GM18907 (cell line): ENCODE measurements around the gene CBLN3.
"Not testable (repeated sequence)": the region's sequence is repeated elsewhere in the genome, so short reads cannot be mapped to it uniquely, and the experiment has no call there.

Source experiments
- ATAC-seq: cut with Tn5 transposase; IDR thresholded peaks from one replicate; pipeline ENCODE4 v1.9.1; 2021; ENCODE audit warnings: mild to moderate bottlenecking, moderate library complexity; ENCODE audit not compliant: unreplicated experiment

CBLN3 gene

DNA sequence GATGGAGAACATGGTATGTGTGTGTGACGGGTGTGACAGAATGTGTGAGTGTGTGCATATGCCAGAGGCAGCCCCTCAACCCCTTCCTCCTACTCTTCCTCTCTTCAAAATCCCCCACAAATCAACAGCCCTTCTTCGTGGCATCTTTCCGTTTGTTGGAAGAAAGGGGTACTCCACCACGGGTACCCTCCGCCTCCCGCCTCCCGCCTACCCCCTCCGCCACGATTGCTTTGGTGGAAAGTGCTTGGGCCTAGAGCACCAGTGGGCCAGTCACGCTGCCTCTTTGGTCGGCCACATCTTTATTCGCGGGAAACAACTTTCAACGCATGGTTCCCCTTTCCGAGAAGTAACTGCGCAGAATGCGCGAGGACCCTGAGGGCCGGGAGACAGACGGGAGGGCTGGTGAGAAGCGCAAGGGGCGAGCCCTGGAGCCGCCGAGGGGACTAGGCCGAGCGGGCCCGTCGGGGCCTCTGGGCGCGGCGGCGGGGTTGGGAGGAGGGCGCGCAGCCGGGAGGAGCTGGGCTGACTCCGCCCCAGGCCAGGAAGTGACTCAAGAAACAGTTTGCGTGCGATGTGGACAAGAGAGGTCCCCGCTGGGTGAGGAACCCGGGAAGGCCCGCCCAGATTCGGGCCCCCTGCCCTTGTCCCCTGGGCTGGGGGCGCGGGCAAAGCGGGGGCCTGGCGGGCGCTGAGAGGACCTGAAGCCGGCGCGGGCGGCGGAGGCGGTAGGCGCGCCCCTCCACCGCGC, at the start of gene CBLN3, which contains the start of gene KHNYN:
Gene CBLN3 (minus strand): TSS at position 274 of the 748 bp plus-strand sequence. CDS start 614 bp downstream, outside the sequence.
Gene KHNYN (plus strand): TSS at position 560 of the 748 bp plus-strand sequence. CDS start 777 bp downstream, outside the sequence.
- ATAC-seq: peak; percentile 89

DNA sequence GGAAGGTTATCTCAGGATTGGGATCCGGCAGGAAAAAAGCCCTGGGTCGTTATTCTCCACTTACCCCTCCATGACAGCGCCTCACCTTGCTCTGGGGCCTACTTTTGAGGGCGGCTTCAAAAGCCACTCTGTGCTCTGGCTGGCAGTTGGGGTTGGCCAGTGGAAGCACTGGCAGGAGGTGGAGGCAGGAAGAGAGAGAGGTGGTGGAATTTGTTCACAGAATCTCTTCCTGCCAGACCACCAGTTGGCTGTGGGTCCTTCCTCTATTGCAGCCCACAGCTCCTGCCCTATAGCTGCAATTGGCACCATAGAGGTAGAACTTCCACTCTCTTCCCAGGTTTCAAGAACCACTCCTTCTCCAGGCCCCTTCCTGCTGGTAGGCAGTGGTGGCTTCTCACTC, 45.8 kb upstream of the CBLN3 start:
- no peak for ATAC-seq

DNA sequence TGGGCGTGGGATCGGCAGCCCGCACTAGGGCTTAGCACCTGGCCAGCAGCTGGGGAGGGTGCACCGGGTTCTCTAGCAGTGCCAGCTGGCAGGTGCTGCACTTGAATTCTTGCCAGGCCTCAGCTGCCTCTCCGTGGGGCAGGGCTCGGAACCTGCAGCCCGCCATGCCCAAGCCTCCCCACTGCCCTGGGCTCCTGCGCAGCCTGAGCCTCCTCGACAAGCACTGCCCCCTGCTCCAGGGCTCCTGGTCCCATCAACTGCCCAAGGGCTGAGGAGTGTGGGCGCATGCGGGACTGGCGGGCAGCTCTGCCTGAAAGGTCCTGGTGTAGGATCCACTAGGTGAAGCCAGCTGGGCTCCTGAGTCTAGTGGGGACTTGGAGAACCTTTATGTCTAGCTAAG, 43.7 kb upstream of the CBLN3 start:
- ATAC-seq: no peak

DNA sequence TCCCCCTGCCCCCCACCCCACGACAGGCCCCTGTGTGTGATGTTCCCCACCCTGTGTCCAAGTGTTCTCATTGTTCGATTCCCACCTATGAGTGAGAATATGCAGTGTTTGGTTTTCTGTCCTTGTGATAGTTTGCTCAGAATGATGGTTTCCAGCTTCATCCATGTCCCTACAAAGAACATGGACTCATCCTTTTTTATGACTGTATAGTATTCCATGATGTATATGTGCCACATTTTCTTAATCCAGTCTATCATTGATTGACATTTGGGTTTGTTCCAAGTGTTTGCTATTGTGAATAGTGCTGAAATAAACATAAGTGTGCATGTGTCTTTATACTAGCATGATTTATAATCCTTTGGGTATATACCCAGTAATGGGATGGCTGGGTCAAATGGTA, 41.0 kb upstream of the CBLN3 start:
- not testable (repeated sequence) for ATAC-seq

DNA sequence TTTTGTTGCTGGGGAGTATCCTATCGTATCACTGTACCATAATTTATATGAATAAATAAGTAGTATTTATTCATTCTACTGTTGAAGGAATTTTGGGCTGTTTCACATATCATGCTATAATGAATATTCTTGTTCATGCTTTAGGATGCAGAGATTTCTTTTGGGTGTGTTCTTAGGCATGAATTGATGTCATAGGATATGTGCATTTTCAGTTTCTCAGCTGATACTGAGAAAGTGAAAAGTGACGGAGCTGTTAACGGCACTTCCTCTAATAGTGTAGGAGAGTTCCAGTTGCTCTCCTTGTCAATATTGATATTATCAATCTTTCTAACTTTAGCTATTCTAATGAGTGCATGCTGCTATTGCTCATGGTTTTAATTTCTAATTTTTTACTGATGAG, 36.3 kb upstream of the CBLN3 start:
- no peak for ATAC-seq

DNA sequence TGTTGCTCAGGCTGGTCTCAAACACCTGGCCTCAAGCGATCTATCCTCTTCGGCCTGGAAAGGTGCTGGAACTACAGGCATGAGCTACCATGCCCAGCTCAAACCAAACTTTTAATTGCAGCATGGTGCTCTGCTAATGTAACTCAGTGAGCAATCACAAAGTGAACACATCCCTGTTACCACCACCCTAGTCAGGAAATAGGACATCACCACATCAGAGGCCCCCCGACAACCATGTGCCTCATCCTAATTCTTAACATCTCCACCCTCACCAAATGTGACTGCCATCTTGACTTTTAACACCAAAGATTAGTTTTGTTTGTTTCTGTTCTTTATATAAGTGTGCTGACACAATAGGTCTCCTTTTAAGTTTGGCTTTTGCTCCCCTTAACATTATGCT, 35.9 kb upstream of the CBLN3 start:
- ATAC-seq: no peak

DNA sequence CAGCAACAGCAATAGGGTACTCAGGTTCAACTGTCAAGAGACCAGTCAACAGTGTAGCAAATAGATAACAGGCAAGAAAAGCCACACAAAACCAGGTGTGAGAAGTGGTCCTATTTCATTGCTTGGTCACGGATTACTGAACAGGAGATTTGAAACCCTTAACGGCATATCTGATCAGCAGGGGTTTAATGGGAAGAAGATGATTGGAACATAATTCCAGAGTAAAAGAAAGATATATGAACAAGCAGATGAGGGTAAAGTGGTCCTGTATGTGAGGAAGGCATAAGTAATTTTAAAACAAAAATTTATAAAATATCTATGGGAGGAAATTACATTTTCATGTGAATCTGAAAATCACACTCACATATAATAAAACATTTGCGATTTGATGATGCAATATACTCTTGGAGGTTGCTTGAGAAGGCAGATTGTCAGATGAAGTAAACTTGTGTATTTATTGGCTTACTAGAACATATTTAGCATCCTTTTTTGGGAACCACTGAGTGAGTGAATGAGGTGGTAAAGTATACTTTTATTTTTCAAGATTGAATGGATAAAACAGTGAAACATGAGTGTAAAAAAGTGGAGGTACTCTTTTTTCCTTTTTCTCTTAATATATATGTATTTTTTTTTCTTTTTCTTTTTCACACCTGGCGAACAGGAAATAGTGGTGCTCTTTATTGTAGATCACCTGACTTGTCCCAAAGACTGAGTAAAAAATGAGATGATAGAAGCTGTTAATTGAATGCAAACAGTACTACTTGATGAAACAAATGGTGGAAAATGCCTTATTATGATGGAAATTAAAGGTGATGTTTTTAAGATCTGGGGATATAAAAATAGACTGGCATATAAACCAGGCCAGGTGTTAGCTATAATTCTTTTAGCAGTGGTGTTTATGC, 34.7 kb upstream of the CBLN3 start:
- no peak for ATAC-seq

DNA sequence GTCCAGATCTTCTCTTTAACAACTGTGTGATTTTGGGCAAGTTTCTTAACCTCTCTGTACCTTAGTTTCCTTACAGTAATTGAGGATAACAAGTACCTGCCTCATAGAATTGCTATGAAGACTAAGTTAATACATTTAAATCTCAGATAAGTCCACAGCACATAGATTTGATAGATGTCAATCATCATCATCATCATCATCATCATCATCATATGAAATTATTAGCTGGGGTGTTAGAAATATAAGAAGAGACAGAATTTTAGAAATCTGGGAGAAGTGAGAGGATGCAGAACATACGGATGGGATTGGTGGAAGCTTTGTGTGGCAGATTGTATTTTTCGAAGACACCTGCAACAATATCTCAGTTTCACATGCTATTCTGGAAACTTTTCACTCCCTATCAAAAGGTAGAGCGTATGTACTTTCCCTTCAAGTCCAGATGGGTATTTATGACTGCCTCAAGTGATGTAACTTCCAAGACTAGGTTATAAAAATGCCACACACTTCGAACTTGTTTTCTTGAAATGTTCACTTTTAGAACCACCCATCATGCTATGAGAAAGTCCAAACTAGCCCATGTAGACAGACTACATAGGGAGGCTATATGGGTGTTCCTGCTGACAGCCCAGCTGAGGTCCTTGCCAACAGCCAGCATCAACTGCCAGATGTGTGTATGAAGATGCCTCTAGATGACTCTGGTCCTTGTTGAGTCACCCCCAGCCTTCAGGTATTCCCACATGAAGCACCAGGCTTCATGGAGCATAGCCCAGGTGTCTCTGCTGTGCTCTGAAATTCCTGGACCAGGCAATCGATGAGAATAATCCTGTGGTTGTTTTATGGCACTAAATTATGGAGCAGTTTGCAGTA, 33.8 kb upstream of the CBLN3 start:
- ATAC-seq: no peak

DNA sequence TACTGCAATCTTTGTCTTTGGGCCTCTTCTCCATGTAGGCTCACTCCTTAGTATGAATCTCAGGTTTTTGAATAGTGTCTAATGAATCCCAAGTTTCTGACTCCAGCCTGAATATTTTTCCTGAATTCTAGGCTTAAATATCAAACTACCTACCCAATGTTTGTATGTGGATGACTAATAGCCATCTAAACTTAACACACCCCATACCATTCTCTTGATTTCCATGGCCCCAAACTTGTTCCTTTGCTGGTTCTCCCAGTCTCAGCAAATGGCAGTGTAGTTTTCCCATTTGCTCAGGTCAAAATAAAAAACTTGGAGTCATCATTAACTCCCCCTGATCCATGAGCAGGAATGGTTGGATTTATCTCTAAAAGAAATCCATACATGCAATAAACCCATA, 31.9 kb upstream of the CBLN3 start:
- ATAC-seq: no peak

DNA sequence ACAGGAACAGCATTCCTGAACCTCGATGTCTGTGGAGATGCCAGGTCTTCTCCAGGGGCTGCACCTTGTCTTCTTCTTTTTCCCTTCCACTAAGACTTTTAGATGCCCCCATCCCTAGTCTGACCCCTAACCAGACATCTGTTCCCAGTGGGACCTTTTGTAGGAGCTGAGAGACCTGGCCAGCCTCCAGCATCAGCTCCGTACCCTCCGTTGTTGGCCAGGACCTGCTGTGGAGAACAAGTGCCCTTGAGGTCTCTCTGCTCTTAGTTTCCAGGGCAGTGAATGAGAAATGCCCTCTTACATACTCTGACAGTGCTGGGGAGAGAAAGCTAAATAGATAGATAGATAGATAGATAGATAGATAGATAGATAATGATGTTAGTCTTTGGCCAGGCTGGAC, 29.9 kb upstream of the CBLN3 start:
- no peak for ATAC-seq

DNA sequence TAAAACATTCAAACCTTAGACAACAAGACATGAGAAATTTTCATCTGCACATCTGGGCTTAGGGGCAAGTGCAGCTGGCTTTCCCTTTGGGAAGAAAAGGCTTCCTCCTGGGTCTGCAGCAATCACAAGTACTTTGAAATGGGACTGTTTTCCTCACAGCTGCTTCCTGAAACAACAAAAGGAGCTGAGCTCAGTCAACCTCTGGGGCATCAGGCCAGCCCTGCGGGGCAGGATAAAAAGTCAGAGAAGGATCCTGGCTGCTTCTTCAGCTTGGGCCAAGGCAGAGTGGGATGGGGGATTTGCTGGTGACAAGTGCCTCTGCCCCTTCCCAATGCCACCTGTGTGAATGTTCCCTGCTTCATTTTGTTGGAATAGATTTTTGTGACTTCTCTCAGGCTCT, 29.3 kb upstream of the CBLN3 start:
- no peak for ATAC-seq

DNA sequence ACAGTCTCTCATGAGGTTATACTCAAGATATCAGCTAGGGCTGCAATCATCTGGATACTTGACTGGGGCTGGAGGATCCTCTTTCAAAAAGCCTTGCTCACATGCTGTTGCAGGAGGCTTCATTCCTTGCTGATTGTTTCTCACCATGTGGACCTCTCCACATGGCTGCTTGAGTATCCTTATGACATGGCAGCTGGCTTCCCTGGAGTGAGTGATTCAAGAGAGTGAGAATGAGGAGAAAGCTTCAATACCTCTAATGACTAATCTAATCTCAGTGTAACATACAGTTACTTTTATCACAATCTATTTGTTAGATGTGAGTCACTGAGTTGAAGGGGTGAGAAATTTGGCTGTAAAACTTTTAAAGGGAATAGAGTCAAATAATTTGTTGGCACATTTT, 27.5 kb upstream of the CBLN3 start:
- no peak for ATAC-seq

DNA sequence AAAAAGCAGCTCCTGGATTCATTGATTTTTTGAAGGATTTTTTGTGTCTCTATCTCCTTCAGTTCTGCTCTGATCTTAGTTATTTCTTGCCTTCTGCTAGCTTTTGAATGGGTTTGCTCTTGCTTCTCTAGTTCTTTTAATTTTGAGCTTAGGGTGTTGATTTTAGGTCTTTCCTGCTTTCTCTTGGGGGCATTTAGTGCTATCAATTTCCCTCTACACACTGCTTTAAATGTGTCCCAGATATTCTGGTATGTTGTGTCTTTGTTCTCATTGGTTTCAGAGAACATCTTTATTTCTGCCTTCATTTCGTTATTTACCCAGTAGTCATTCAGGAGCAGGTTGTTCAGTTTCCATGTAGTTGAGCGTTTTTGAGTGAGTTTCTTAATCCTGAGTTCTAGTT, 21.4 kb upstream of the CBLN3 start:
- ATAC-seq: not testable (repeated sequence)

DNA sequence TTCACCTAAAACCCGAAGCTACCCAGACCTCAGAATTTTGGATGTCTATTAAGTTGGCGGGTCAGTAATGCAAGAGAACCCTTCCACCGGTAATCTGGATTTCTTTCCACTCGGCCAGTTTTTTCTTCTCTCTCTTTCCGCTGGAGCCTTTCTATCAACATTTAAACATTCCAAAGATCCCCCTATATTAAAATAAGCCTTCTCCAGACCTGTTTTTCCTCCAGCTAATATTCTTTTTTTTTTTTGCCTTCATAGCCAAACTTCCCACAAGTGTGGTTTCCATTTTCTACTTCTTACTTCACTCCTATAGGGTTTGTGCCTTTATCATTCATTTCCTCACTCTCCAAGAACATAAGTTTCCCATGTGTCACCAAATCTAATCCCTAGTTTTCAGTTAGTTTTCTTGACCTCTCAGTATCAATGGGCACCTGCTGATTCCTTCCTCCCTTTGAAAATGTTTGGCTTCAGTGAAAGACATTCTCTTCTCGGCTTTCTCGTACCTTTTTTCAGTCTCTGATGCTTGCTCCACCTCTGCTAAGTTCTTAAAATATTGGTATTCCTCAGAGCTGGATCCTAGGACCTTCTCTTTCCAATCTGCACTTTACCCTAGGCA, 13.7 kb upstream of the CBLN3 start:
- ATAC-seq: no peak

DNA sequence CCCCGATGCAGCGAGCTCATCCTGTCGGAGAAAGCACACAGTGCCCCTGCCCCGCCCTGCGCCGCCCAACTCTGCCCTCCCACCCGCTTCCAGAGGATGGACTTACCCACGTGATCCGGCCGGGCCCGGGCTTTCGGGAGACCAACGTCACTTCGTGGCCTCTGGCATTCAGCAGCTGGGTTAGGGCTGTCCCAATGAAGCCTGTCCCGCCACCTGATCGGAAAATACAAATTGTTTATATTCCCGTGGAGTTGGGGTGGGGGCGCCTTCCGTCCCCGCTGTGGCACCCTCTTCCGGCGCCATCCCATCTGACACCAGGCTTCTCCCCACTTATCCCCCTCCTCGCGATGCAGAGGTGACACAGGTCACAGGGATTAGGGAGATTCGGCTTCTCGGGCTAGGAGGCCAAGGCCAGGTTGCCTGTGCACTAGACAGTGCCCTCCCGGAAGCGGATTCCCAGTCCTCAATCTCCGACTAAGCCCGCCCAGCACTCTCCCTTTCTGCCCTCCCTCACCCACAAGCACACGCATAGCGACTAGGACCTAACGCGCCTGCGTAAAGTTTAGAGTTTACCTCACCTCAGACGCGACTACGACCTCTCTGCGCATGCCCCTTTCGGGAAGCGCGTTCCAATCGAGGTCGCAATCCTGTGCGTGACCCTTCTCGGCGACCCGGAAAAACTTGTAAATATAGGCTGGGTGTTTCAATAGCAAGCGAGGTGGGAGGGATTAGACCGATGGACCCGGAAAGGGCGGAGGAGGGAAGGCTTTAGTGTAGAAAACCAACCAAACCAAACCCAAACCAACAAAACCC, 13.0 kb upstream of the CBLN3 start, which contains the start of gene SDR39U1:
Gene SDR39U1 (minus strand): TSS at position 537 of the 813 bp plus-strand sequence. CDS start 7 bp downstream, at position 530.
- ATAC-seq: peak; percentile 92

DNA sequence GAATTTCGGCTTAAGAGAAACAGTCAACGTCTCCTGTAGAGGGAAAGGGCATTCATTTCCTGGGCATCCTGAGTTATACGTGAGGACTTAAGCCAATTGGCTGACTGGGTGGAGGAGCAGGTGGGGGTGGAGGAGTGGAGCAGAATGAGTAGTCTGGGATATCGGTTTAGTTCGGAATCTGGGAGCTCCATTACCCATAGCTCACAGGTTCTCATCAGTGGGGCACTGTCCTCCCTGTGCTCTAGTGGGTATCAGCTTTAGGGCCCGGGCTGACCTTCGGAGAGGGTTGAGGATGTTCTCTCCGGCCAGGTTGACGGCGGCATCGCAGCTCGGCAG, 12.4 kb upstream of the CBLN3 start:
- no peak for ATAC-seq

DNA sequence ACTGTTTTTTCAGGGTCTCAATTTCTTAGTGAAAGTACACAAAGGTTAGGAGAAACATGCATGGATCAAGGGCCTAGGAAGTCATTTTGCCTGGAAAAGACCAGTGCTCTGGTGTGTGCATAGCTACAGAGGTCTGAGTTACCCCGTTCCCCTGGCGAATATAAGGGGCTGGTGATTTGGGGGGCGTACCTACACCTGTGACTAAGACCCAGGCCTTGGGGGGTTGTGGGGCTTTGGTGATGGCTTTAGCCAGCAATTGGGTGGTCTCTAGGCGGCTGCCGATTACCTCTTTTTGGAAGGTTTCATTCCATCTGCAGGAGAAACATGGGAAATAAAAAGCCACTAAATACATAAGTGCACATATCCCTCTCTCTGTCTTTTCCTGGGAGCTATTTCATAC, 12.0 kb upstream of the CBLN3 start:
- ATAC-seq: no peak

DNA sequence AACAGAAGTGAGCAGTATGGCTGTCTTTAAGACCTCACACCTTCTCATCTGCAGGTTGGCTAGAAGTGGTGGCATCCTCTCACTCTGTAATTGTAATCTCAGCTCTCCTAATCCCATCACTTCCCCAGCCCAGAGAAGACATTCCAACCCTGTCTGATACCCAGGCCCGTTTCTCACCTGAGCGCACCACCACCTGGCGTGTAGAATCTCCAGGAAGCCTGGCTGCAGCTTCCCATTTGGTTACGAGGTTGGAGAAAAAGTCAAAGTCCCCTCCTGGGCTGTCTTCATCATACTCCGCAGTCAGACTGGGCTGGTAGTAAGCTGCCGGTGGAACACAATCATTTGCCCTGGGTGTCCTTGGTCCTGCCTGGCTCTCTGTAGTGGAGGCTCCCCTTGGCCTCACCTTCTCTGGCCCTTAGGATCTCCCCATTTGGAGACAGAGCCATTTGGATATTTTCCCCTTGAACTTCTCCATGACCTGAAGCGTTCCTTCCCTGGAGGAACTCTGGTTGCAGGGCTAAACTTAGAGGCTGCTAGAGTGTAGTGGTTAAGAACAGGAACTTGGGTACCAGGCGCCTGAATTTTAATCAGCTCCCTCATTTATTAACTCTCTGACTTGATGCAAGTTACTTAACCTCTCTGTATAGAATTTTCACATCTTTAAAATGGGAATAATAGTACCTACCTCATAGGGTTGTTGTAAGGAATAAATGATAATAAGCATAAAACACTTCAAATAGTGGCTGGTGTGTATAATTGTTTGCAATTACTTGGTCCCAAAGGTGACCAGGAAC, 11.3 kb upstream of the CBLN3 start:
- no peak for ATAC-seq
